Measurements from ENCODE around the gene STK33. TPM values are rescaled to one million over a fixed set of nuclear protein-coding genes. Genes with fewer than 3 reads are reported as not detected.

The STK33 gene
- total RNA-seq, 1 donor from 2014 or later: 0.62 TPM

DNA sequence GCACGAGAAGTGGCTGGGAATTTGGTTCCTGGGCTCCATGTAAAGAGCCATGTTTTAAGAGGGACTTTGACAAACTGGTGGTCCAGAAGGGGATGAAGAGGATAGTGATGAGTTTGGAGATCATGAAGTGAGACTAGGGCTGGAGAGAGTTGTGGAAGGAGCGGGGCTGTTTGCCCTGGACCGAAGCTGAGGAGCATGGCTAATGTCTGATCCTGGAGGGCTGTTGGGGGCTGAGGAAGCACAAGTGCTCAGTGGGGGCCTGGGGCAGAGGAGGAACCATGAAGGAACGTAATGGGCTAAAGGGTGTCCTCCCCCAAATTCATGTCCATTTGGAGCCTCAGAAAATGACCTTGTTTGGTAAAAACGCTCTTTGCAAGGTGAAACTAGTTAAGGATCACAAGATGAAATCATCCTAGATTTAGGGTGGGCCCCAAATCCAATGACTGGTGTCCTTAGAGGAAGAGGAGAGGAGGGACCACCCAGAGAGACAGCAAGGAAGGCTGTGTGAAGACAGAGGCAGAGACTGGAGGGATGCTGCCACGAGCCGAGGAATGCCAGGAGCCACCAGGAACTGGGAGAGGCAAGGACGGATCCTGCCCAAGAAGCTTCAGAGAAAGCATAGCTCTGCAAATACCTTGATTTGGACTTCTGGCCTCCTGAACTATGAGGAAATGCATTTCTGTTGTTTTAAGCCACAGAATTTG is 223.1 kb downstream of the STK33 start:
- Mint-ChIP-seq H3K4me1 (ENCODE audit: low read depth) (no peaks in the 10 kb centered on the region), H3K4me3 (no peak overlapping the region), H3K27me3 (ENCODE audit: insufficient read depth) (no peaks in the 10 kb centered on the region), H3K9me3 (no peaks in the 10 kb centered on the region), H3K27ac (no peak overlapping the region), H3K36me3 (ENCODE audit: low read depth) (no peaks in the 10 kb centered on the region)
- intact Hi-C loops (cut with micrococcal nuclease): no loop called here
- no peak for DNase-seq (ENCODE audit: low spot score)

- Mint-ChIP-seq H3K4me3 (no peak overlapping the region), H3K36me3 (ENCODE audit: low read depth) (no peaks in the 10 kb centered on the region), H3K9me3 (no peaks in the 10 kb centered on the region), H3K4me1 (ENCODE audit: low read depth) (no peaks in the 10 kb centered on the region), H3K27me3 (ENCODE audit: insufficient read depth) (no peaks in the 10 kb centered on the region), H3K27ac (no peak overlapping the region)
- no peak for DNase-seq (ENCODE audit: low spot score)
- intact Hi-C loops (cut with micrococcal nuclease): no loop called here
These were observed 224.3 kb downstream of the STK33 start for GRCh38 chr11:8369592-8370205.

GRCh38 chr11:8368772-8369171 is 225.3 kb downstream of the STK33 start:
- H3K27ac Mint-ChIP-seq: no peak overlapping the region
- H3K4me1 Mint-ChIP-seq (ENCODE audit: low read depth): no peaks in the 10 kb centered on the region

GRCh38 chr11:8368194-8368593 is 225.8 kb downstream of the STK33 start:
- intact Hi-C loops (cut with micrococcal nuclease): no loop called here
- no peaks in the 10 kb centered on the region for H3K27me3 Mint-ChIP-seq (ENCODE audit: insufficient read depth)
- no peak for DNase-seq (ENCODE audit: low spot score)
- H3K4me1 Mint-ChIP-seq (ENCODE audit: low read depth): no peaks in the 10 kb centered on the region
- H3K4me3 Mint-ChIP-seq: no peak overlapping the region
- no peak overlapping the region for H3K27ac Mint-ChIP-seq
- no peaks in the 10 kb centered on the region for H3K9me3 Mint-ChIP-seq
- H3K36me3 Mint-ChIP-seq (ENCODE audit: low read depth): no peaks in the 10 kb centered on the region

More at GRCh38 chr11:8368772-8369171, 225.3 kb downstream of the STK33 start:
- Mint-ChIP-seq H3K9me3 (no peaks in the 10 kb centered on the region), H3K27me3 (ENCODE audit: insufficient read depth) (no peaks in the 10 kb centered on the region), H3K36me3 (ENCODE audit: low read depth) (no peaks in the 10 kb centered on the region), H3K4me3 (no peak overlapping the region)
- intact Hi-C loops (cut with micrococcal nuclease): no loop called here
- no peak for DNase-seq (ENCODE audit: low spot score)

- H3K27me3 Mint-ChIP-seq (ENCODE audit: insufficient read depth): peaks cover 4% of the 10 kb centered on the region
- intact Hi-C loops (cut with micrococcal nuclease): no loop called here
- no peak for DNase-seq (ENCODE audit: low spot score)
- no peak overlapping the region for H3K4me3 Mint-ChIP-seq
- H3K36me3 Mint-ChIP-seq (ENCODE audit: low read depth): no peaks in the 10 kb centered on the region
- no peaks in the 10 kb centered on the region for H3K9me3 Mint-ChIP-seq
- H3K27ac Mint-ChIP-seq: no peak overlapping the region
- no peaks in the 10 kb centered on the region for H3K4me1 Mint-ChIP-seq (ENCODE audit: low read depth)
These were observed 227.7 kb downstream of the STK33 start for GRCh38 chr11:8366316-8366715.

DNA sequence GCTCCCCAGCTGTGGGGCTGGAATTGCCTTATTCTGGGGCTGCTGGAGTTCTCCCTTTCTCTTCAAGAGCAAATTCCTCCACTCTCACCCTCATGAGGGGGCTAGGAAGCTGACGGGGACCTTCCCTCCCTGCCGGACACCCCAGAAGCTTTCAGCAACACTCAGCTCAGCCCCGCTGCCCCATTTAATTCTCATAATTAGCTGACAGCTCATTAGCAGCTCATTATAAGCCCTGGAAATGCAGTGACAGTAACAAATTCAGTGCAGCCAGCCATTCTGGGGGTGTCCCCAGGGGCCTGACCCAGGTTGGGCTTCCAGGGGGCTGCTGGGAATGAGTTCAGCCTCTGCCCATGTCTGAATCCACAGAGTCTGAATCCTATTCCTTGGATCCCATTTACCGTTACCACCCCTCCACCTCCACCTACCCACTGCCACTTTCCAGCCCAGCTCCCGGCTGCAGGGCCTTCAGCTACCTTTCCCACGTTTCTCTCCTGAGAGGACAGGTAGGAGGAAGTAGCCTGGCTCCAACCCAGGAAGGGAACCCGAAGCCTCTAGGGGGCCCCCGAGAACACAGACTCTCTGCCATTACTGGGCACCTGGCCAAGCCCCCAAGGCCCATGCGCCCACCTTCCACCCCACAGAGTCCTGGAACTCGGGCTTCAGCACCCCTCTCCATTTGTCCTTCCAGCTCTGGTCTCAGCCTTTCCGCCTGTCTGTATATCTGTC is 228.6 kb downstream of the STK33 start:
- Mint-ChIP-seq H3K27me3 (ENCODE audit: insufficient read depth) (peaks cover 4% of the 10 kb centered on the region), H3K4me1 (ENCODE audit: low read depth) (no peaks in the 10 kb centered on the region), H3K4me3 (no peak overlapping the region), H3K27ac (no peak overlapping the region), H3K36me3 (ENCODE audit: low read depth) (no peaks in the 10 kb centered on the region), H3K9me3 (no peaks in the 10 kb centered on the region)
- no peak for DNase-seq (ENCODE audit: low spot score)
- intact Hi-C loops (cut with micrococcal nuclease): no loop called here

GRCh38 chr11:8363921-8364320 is 230.1 kb downstream of the STK33 start:
- Mint-ChIP-seq H3K4me3 (no peak overlapping the region), H3K27me3 (ENCODE audit: insufficient read depth) (peaks cover 4% of the 10 kb centered on the region), H3K36me3 (ENCODE audit: low read depth) (no peaks in the 10 kb centered on the region), H3K27ac (no peak overlapping the region), H3K4me1 (ENCODE audit: low read depth) (no peaks in the 10 kb centered on the region), H3K9me3 (no peaks in the 10 kb centered on the region)
- intact Hi-C loops (cut with micrococcal nuclease): no loop called here
- no peak for DNase-seq (ENCODE audit: low spot score)

DNA sequence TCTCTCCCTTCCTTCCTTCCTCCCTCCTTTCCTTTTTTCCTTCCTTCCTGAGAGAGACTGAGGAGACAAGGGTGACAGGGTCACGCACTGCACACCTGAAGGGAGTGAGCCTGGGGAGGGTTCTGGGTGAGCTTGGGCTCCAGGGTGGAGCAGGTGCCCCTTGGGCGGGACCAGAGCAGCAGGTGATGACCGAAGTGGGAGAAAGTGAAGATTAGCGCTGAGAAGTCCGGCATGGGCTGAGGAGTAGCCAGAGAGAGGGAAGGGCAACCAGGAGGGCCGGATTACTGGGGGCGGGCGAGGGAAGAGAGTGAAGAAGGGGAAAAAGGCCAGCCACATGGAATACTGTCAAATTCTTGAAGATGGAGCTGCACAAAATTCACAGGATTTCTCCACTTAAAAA is 231.1 kb downstream of the STK33 start:
- no peaks in the 10 kb centered on the region for H3K9me3 Mint-ChIP-seq
- DNase-seq (ENCODE audit: low spot score): no peak
- H3K36me3 Mint-ChIP-seq (ENCODE audit: low read depth): no peaks in the 10 kb centered on the region
- H3K4me1 Mint-ChIP-seq (ENCODE audit: low read depth): no peaks in the 10 kb centered on the region
- intact Hi-C loops (cut with micrococcal nuclease): no loop called here
- peaks cover 4% of the 10 kb centered on the region for H3K27me3 Mint-ChIP-seq (ENCODE audit: insufficient read depth)
- H3K27ac Mint-ChIP-seq: no peak overlapping the region
- no peak overlapping the region for H3K4me3 Mint-ChIP-seq

- no peaks in the 10 kb centered on the region for H3K9me3 Mint-ChIP-seq
These were observed 231.5 kb downstream of the STK33 start for GRCh38 chr11:8362491-8362890.

DNA sequence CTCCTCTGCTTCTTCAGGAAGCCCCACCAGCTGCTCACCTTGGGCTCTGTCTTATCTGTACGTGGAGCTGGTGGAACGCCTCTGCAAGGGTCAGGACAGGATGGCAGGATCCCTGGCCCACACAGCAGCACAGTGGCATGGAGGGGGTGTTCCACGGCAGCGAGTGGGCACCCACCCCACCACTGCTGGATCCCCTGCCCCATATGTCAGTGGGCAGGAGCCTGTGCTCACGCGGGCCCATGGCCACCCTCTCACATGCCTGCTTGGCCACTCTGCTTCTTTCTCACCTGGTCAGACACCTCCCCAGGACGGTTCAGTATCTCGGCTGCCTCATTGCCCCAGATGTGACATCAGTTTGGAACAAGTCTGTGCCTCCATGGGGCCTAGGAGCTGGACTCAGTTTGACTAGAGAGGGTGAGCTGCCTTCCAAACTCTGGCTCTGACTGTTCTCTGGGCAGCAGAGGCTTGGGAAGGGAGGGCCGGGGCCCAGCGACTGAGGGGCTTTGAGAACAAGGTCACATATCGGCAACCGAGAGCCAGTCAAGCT is 232.3 kb downstream of the STK33 start:
- H3K36me3 Mint-ChIP-seq (ENCODE audit: low read depth): no peaks in the 10 kb centered on the region
- no peak overlapping the region for H3K27ac Mint-ChIP-seq
- no peak overlapping the region for H3K4me3 Mint-ChIP-seq
- H3K9me3 Mint-ChIP-seq: no peaks in the 10 kb centered on the region
- intact Hi-C loops (cut with micrococcal nuclease): no loop called here
- DNase-seq (ENCODE audit: low spot score): no peak
- H3K27me3 Mint-ChIP-seq (ENCODE audit: insufficient read depth): peaks cover 4% of the 10 kb centered on the region
- no peaks in the 10 kb centered on the region for H3K4me1 Mint-ChIP-seq (ENCODE audit: low read depth)

More at GRCh38 chr11:8362491-8362890, 231.5 kb downstream of the STK33 start:
- H3K27ac Mint-ChIP-seq: no peak overlapping the region
- no peaks in the 10 kb centered on the region for H3K36me3 Mint-ChIP-seq (ENCODE audit: low read depth)
- H3K4me3 Mint-ChIP-seq: no peak overlapping the region
- no peaks in the 10 kb centered on the region for H3K4me1 Mint-ChIP-seq (ENCODE audit: low read depth)
- DNase-seq (ENCODE audit: low spot score): no peak
- H3K27me3 Mint-ChIP-seq (ENCODE audit: insufficient read depth): peaks cover 4% of the 10 kb centered on the region
- intact Hi-C loops (cut with micrococcal nuclease): no loop called here

DNA sequence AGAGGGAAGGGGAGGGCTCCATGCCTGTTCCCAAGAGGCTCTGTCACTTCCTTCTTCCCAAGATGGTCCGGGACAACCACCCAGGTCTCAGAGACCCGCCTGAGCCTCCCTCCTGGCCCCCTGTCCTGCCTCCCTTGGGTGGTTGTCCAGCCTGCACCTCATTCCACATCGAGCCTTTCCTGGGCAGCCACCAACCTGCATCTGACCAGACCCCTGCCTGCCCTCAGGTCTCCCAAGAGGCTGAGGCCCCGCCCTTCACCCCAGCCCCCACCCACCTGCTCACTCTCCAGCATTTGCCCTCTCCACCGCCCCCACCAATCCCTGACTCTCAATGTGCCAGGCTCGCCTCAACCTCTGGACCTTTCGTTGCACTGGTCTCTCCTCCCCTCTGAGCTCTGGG is 232.8 kb downstream of the STK33 start:
- Mint-ChIP-seq H3K27ac (no peak overlapping the region), H3K4me3 (no peak overlapping the region), H3K9me3 (no peaks in the 10 kb centered on the region), H3K4me1 (ENCODE audit: low read depth) (no peaks in the 10 kb centered on the region), H3K36me3 (ENCODE audit: low read depth) (no peaks in the 10 kb centered on the region), H3K27me3 (ENCODE audit: insufficient read depth) (peaks cover 4% of the 10 kb centered on the region)
- DNase-seq (ENCODE audit: low spot score): no peak
- intact Hi-C loops (cut with micrococcal nuclease): no loop called here

GRCh38 chr11:8360086-8360828 is 233.8 kb downstream of the STK33 start:
- Mint-ChIP-seq H3K36me3 (ENCODE audit: low read depth) (no peaks in the 10 kb centered on the region), H3K9me3 (no peaks in the 10 kb centered on the region), H3K4me3 (no peak overlapping the region), H3K27me3 (ENCODE audit: insufficient read depth) (peaks cover 8% of the 10 kb centered on the region), H3K4me1 (ENCODE audit: low read depth) (no peaks in the 10 kb centered on the region), H3K27ac (no peak overlapping the region)
- intact Hi-C loops (cut with micrococcal nuclease): no loop called here
- DNase-seq (ENCODE audit: low spot score): no peak
